CD4-positive, alpha-beta T cell treated with Interleukin-21 for 1 hour (primary cell): Measurements from ENCODE around the gene DYNLT4.
"Not testable (repeated sequence)": the region's sequence is repeated elsewhere in the genome, so short reads cannot be mapped to it uniquely, and the experiment has no call there.

ENCODE experiments used
- DNase-seq: peaks from one replicate; pipeline ENCODE4 v3.0.0-alpha.2; 2020

The DYNLT4 gene

GRCh38 chr1:44806704-44807363 lies at the start of gene DYNLT4:
TSS of gene DYNLT4 (minus strand) at chr1:44807351. CDS start at chr1:44806668, 683 bp downstream.
- no peak for DNase-seq

DNA sequence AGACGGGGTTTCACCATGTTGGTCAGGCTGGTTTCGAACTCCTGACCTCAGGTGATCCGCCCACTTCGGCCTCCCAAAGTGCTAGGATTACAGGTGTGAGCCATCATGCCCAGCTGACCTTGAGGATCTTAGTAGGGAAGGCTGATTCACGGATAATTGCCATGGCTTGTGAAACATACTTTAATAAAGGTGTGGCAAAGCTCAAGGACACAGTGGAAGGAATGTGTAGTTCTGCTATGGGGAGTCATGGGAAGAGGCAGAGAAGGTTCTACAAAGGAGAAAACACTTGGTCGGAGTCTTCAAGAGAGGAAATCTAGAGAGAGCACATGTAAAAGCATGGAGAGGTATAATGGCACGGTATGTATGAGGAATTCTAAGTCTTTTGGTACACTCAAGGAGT lies 48.6 kb upstream of the DYNLT4 start:
- no peak for DNase-seq

DNA sequence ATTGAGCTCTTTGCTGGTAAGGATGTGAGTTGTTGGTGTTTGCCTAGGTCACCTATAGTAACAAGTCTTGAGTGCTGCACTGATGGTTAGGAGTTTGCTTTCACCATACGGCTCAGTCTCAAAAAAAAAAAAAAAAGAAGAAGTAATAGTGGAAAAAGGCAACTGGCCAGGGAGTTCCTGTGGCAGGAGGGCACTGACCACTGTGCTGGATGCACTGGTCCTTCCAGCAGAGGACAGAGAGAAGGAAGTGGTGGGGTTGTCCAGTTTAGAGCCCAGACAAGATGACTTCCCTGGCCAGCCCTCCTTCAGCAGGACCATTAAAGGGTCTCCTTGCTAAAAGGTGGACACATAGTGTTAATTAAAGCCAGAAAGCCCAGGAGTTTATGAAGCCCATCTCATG lies 47.8 kb upstream of the DYNLT4 start:
- no peak for DNase-seq

- DNase-seq, result no peak
These were observed 46.0 kb upstream of the DYNLT4 start for GRCh38 chr1:44853201-44853600.

DNA sequence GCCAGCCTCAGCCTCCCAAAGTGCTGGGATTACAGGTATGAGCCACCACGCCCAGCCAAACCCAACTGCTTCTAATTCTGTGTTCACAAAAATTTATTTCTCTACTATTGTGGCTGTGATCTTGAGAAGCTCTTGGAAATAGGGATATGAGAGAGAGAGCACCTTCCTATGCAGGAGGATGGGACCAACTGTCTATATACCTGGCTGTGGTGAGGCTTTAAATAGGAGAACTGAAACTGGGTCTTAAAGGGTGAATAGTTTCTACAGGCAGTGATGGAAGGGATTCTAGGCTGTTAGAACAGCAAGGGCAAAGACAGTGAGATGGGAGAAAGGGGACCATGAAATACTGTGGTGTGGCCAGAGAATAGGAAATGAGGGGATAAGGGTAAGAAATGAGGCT lies 44.2 kb upstream of the DYNLT4 start:
- DNase-seq, result no peak

- DNase-seq, result no peak
These were observed 42.5 kb upstream of the DYNLT4 start for GRCh38 chr1:44849575-44850132.

- DNase-seq, result no peak
These were observed 41.5 kb upstream of the DYNLT4 start for GRCh38 chr1:44848456-44849181.

- DNase-seq, result no peak
These were observed 40.7 kb upstream of the DYNLT4 start for GRCh38 chr1:44847845-44848244.

DNA sequence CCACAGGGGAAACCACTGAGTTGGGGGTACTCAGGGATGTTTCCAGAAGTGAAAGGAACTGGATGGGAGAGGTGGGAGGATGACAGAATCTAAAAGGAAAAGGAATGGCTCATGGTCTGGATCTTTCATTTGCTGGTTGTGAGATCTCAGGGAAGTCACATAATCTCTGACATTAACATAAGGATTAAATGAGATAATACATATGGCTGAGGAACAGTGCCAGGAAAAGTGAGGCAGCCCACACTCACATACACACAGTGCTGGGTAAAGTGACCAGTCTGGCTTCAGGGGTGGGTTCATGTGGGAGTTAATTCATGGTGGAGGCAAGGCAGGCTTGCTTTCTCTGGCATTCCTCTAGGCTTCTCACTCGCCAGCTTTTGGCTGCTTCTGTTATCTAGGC lies 39.8 kb upstream of the DYNLT4 start:
- no peak for DNase-seq

GRCh38 chr1:44842862-44843655 lies 35.9 kb upstream of the DYNLT4 start, which contains the start of gene PTCH2:
TSS of gene PTCH2 (minus strand) at chr1:44843253. CDS start at chr1:44842932, 321 bp downstream.
- peak; percentile 24 for DNase-seq

GRCh38 chr1:44842486-44842861 lies 35.3 kb upstream of the DYNLT4 start:
- no peak for DNase-seq

- DNase-seq, result no peak
These were observed 32.4 kb upstream of the DYNLT4 start for GRCh38 chr1:44839576-44839975.

DNA sequence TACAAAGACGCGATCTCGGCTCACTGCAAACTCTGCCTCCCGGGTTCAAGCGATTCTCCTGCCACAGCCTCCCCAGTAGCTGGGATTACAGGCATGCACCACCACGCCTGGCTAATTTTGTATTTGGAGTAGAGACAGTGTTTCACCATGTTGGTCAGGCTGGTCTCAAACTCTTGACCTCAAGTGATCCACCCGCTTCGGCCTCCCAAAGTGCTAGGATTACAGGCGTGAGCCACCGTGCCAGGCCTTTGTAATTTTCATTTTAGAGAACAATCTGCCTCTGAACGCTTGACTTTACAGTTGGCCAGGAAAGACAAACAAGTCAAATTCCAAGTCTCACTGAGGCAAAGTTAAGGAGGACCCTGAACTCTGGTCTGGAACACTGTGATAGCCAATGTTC lies 31.1 kb upstream of the DYNLT4 start:
- not testable (repeated sequence) for DNase-seq

DNA sequence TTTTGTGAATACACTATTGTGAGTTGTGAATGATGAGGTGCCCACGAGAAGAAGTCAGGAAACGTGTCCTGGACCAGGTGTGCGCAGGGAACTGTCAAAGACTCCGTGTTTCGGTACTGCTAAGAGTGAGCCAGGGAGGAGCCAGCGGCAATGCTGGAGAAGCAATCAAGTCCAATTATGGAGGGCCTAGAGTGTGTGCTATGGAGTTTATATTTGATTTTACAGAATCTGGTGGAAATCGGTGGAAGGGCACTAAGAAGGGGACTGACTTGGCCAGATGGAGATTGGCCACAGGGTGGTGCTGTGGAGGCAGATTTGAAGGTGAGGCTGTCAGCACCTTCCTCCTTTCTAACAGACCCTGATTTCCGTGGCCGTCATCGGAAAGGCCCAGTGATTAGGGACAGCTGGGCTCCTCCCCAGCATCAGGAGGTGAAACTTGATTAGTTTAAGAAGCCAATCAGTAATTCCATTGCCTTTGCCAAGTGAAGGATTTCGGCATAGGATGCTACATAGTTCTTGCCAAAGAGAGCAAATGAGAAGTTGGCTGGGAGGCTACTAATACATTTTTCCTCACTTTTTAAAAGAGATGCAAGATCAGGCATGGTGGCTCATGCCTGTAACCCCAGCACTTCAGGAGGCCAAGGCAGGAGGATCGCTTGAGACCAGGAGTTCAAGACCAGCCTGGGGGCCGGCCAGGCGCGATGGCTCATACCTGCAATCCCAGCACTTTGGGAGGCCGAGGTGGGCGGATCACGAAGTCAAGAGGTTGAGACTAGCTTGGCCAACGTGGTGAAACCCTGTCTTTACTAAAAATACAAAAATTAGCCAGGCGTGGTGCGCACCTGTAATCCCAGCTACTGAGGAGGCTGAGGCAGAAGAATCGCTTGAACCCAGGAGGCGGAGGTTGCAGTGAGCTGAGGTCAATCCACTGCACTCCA lies 28.9 kb upstream of the DYNLT4 start:
- DNase-seq, result peak; percentile 85

DNA sequence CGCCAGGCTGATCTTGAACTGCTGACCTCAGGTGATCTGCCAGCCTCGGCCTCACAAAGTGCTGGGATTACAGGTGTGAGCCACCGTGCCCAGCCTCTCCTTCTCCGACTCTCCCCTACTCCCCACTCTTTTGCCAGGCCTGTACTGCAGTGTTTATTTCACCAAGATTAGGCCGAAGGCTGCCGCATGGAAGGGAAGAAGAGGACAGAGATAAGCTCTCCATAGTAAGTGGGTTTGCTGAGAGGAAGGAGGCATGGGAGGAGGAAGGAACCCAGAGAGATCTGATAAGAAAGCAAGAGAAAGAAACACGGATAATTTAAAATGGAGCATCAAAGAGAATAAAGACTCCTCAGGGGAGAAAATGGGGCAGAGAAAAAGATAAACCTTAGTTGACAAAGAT lies 27.2 kb upstream of the DYNLT4 start:
- no peak for DNase-seq

- no peak for DNase-seq
These were observed 25.0 kb upstream of the DYNLT4 start for GRCh38 chr1:44832056-44832705.

- no peak for DNase-seq
These were observed 24.4 kb upstream of the DYNLT4 start for GRCh38 chr1:44831516-44831915.

GRCh38 chr1:44830900-44831304 lies 23.8 kb upstream of the DYNLT4 start:
- DNase-seq, result no peak

DNA sequence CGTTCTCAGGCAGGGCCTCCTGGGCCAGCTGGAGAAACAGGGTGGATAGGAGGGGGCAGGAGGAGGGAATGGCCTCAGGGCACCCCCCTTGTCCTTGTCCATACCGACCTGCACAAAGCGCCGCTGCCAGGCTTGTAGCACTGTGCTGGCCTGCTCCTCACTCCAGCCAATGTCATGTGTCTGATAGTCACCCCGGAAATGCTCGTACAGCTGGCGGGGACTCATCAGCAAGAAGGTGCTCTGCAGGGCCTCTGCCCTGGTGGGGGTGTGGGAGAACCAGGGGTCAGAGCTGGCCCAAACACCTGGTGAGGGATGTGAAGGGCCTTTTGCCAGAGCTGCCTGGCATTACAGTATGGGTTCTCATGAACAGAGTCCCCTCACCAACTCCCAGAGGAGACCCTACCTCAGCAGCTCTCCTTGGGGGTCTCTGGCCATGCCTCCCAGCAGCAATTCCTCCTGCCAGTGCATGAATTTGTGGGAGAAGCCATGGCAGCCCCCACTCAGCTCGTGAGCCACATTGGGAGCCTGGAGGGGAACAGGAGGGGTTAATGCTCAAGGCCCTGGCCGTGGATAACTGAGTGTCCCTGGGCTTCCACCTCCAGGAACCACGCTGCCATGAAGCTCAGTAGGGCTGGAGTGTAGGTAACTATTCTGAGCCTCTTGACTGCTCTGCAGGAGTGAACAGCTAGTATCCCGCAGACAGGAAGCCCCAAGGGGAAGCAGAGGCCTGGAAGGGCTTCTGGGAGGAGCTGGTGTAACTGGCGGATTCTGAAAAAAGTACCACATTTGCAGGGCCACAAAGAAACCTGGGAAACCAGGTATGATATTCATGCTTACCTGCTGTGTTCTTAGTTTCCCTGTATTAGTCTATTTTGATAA lies 22.6 kb upstream of the DYNLT4 start:
- DNase-seq, result no peak

- DNase-seq, result no peak
These were observed 21.8 kb upstream of the DYNLT4 start for GRCh38 chr1:44828841-44829440.
